ENCODE data around the gene DDX42. TPM values are rescaled to one million over a fixed set of nuclear protein-coding genes. Genes with fewer than 3 reads are reported as not detected.

The DDX42 gene
- total RNA-seq, 4 donors from 2014 or later = 106 to 154 (median 123) TPM

GRCh38 chr17:63741408-63742173, 32.4 kb upstream of the DDX42 start, which contains the start of gene STRADA:
TSS of gene STRADA (minus strand) at chr17:63741799. CDS start at chr17:63728369, 13,430 bp downstream.
- peaks cover 0 to 22% (median 0%) of the 10 kb centered on the region in 3 donors for H3K36me3 ChIP-seq
- peaks cover 0 to 25% (median 12%) of the 10 kb centered on the region in 4 donors for H3K4me1 ChIP-seq
- TF ChIP-seq CTCF (IDR thresholded peaks at IDR 0.05) (peak in 1 of 5 experiments; percentile 30), EP300 (IDR thresholded peaks at IDR 0.05) (peak; percentile 85 to 92), POLR2A (IDR thresholded peaks at IDR 0.05) (peak; percentile 49 to 78)
- H3K27me3 ChIP-seq = no peaks in the 10 kb centered on the region
- H3K9me3 ChIP-seq = no peaks in the 10 kb centered on the region
- H3K27ac ChIP-seq = peak within 1 kb of the TSS; percentile 58 to 94 (median 92)
- 0 to 1% methylated on average over 41 to 46 of the region's 61 CpGs for WGBS, 2 donors
- DNase-seq (ENCODE audit: low spot score in 2 of 2) = peak; percentile 94 to 95
- H3K4me3 ChIP-seq = peak within 1 kb of the TSS; percentile 74 to 92 (median 86)

GRCh38 chr17:63751806-63752205, 22.2 kb upstream of the DDX42 start:
- Histone ChIP-seq H3K4me3 (no peak overlapping the region), H3K9me3 (no peaks in the 10 kb centered on the region), H3K27ac (no peak overlapping the region), H3K27me3 (no peaks in the 10 kb centered on the region), H3K36me3 (peaks cover 0 to 98% (median 4%) of the 10 kb centered on the region in 3 donors), H3K4me1 (no peaks in the 10 kb centered on the region)
- no peak for TF ChIP-seq EP300 (IDR thresholded peaks at IDR 0.05)
- no peak for TF ChIP-seq CTCF (IDR thresholded peaks at IDR 0.05)
- no peak for TF ChIP-seq POLR2A (IDR thresholded peaks at IDR 0.05)
- 70 to 76% methylated on average over 8 of the region's 8 CpGs for WGBS, 2 donors
- no peak for DNase-seq (ENCODE audit: low spot score in 2 of 2)

GRCh38 chr17:63752707-63753106, 21.3 kb upstream of the DDX42 start:
- TF ChIP-seq POLR2A (IDR thresholded peaks at IDR 0.05) (no peak), CTCF (IDR thresholded peaks at IDR 0.05) (no peak), EP300 (IDR thresholded peaks at IDR 0.05) (no peak)
- H3K27me3 ChIP-seq = no peaks in the 10 kb centered on the region
- H3K9me3 ChIP-seq = no peaks in the 10 kb centered on the region
- no peak overlapping the region for H3K27ac ChIP-seq
- DNase-seq (ENCODE audit: low spot score in 2 of 2) = no peak
- H3K36me3 ChIP-seq = peaks cover 0 to 99% (median 4%) of the 10 kb centered on the region in 3 donors
- no peaks in the 10 kb centered on the region for H3K4me1 ChIP-seq
- no peak overlapping the region for H3K4me3 ChIP-seq
- WGBS, 2 donors = 87 to 88% methylated on average over 1 of the region's 1 CpG

- Histone ChIP-seq H3K4me1 (no peaks in the 10 kb centered on the region), H3K4me3 (no peak overlapping the region), H3K27ac (no peak overlapping the region), H3K36me3 (peaks cover 0 to 99% (median 4%) of the 10 kb centered on the region in 3 donors), H3K9me3 (no peaks in the 10 kb centered on the region), H3K27me3 (no peaks in the 10 kb centered on the region)
- 73 to 86% methylated on average over 1 of the region's 1 CpG for WGBS, 2 donors
- no peak for DNase-seq (ENCODE audit: low spot score in 2 of 2)
- no peak for TF ChIP-seq POLR2A (IDR thresholded peaks at IDR 0.05)
- no peak for TF ChIP-seq CTCF (IDR thresholded peaks at IDR 0.05)
- TF ChIP-seq EP300 (IDR thresholded peaks at IDR 0.05) = no peak
Observed at GRCh38 chr17:63753215-63753614, 20.8 kb upstream of the DDX42 start.

GRCh38 chr17:63754046-63754445, 19.9 kb upstream of the DDX42 start:
- WGBS, 2 donors = 94 to 98% methylated on average over 3 of the region's 3 CpGs
- H3K4me3 ChIP-seq = no peak overlapping the region
- no peaks in the 10 kb centered on the region for H3K27me3 ChIP-seq
- H3K27ac ChIP-seq = no peak overlapping the region
- H3K36me3 ChIP-seq = peaks cover 0 to 100% (median 2%) of the 10 kb centered on the region in 3 donors
- DNase-seq (ENCODE audit: low spot score in 2 of 2) = no peak
- H3K9me3 ChIP-seq = no peaks in the 10 kb centered on the region
- TF ChIP-seq POLR2A (IDR thresholded peaks at IDR 0.05) = no peak
- no peaks in the 10 kb centered on the region for H3K4me1 ChIP-seq
